Activated CD4-positive, CD25-positive, alpha-beta regulatory T cell treated with anti-CD3 and anti-CD28 coated beads, Interleukin-2, amount 50 U/mL, for 72 hours (primary cell): ENCODE data around the gene CAMK2D.

Experiments
- DNase-seq: peaks from one replicate; pipeline ENCODE4 v3.0.0; 2021

The CAMK2D gene

DNA sequence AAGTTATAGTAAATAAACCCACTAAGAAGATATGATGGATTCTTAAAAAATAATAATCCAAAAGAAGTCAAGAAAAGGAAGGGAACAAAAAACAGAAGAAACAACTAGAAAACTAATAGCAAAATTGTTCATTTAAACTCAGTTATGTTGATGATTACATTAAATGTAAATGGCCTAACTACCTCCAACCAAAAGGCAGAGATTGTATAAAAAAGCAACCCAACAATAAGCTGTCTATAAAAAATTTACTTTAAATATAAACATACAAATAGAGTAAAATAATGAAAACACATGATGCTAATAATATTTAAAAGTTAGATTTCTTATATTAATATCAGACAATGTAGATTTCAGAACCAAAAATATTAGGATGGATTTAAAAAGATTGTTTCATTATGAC is 340.6 kb downstream of the CAMK2D start:
- DNase-seq: no peak

- DNase-seq: no peak
These were observed 341.9 kb downstream of the CAMK2D start for GRCh38 chr4:113419631-113420030.

DNA sequence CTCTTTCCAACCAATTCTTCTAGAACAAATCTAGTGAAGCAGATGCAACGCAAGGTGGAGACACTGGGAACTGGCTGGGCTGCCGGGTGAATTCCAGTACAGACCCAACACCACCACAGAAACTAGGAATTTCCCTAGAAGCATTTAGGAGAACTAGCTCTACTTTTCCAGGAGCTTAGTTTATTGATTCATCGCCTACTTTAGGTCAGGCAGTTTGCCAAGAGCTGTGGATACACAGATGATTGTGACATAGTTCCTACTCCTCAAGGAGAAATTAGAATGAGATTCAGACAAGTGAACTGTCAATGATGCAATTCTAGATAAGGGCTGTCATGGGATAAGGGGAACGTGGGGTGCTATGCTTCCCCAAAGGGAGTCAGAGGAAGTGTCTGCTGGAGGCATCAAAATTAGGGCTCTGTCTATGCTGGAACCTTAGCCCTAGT is 350.0 kb downstream of the CAMK2D start:
- DNase-seq: no peak

- DNase-seq: no peak
These were observed 350.9 kb downstream of the CAMK2D start for GRCh38 chr4:113410686-113411085.

GRCh38 chr4:113409181-113409580 is 352.4 kb downstream of the CAMK2D start:
- DNase-seq: no peak

- no peak for DNase-seq
These were observed 354.1 kb downstream of the CAMK2D start for GRCh38 chr4:113407409-113407808.

DNA sequence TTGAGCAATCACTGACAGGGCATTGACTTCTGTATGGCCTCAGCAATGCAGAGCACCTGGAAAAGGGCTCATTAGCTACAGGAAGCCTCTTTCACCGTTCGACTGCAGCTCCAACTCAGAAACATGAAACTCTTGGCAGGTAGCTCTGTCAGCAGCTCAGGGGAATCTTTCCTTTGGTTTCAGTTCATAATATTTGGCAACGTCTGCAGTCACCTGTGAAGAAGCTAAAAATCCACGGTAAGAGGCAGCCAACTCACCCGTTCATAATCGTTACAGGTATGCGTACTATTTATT is 354.9 kb downstream of the CAMK2D start:
- no peak for DNase-seq

- no peak for DNase-seq
These were observed 355.4 kb downstream of the CAMK2D start for GRCh38 chr4:113405874-113406722.

DNA sequence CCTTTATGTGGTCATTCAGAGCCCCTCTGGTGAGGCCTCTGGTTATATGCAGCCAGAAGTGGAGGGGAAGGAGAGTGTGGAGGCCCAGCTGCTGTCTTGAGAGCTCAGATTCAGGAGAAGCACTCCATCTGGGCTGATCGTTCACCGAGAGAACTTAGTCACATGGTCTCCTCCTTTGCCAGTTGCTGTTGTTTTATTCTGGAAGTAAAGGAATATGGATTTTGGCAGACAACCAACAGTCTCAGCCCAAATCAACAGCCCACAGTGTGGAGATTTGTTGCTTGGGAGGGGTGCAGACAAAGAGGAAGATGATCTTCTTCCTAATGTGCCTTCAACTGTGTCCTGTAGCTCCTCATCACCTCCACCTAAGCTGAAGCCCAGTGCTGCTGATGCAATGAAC is 356.7 kb downstream of the CAMK2D start:
- DNase-seq: no peak

DNA sequence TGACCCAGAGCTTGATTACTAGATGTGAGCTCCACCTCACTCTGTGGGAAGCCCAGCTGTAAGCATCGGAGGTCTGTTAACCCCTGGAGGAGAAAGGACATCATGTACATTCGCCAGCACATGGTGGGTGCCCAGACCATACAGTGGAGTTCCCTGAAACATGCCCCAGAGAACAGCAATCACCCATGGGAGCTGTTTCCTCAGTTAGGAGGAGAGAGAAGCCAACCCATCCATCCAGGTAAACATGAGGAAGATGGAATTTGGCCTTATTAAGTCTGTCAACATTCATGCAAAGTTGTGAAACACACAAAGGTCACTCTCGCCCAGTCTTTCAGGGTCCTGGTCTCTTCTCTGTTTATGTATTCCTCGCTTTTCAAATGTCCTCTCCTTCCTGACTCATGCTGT is 357.4 kb downstream of the CAMK2D start:
- DNase-seq: no peak
